Measurements from ENCODE around the gene SMOC1. TPM values are rescaled to one million over a fixed set of nuclear protein-coding genes. Genes with fewer than 3 reads are reported as not detected.

The SMOC1 gene
- total and polyA plus RNA-seq, 2 of the 8 experiments (the other 6 are each of a cell fraction or from before 2014, with no cell fraction given): 1.6 to 2.4 TPM

GRCh38 chr14:69993326-69993725 is 114.1 kb downstream of the SMOC1 start:
- Histone ChIP-seq H2BK15ac (ENCODE audit: low read length) (no peak overlapping the region), H3K27ac (ENCODE audit: low read depth, low read length) (no peak overlapping the region), H3K4me2 (ENCODE audit: insufficient read depth in 1 of 2, low read depth in 2 of 2, low read length in 2 of 2) (no peak overlapping the region), H3K56ac (replicated peaks; ENCODE audit: insufficient read length, low read depth, low read length) (no peak overlapping the region), H3K23ac (ENCODE audit: insufficient read length) (no peak overlapping the region), H4K8ac (ENCODE audit: extremely low read depth, insufficient read depth, low read length) (no peak overlapping the region), H4K5ac (ENCODE audit: insufficient read length, low read depth, low read length) (no peak overlapping the region), H3K79me2 (ENCODE audit: control insufficient read depth in 1 of 2, insufficient read depth in 2 of 2, low read length in 2 of 2) (no peaks in the 10 kb centered on the region), H2BK12ac (ENCODE audit: low read depth, low read length) (no peak overlapping the region), H3K4me3 (ENCODE audit: extremely low read depth in 1 of 4, insufficient read depth in 2 of 4, low read depth in 3 of 4, low read length in 4 of 4) (no peak overlapping the region), H2BK120ac (replicated peaks; ENCODE audit: low read depth, low read length) (no peak overlapping the region), H3K79me1 (ENCODE audit: low read depth, low read length) (no peaks in the 10 kb centered on the region), H3K9me3 (ENCODE audit: insufficient read depth in 2 of 2, low read depth in 1 of 2, low read length in 1 of 2) (no peaks in the 10 kb centered on the region), H4K20me1 (replicated peaks in 1 of 2; ENCODE audit: control insufficient read depth in 1 of 2, insufficient read depth in 2 of 2, low read length in 2 of 2) (no peaks in the 10 kb centered on the region), H3K18ac (ENCODE audit: extremely low read depth, low read length) (no peak overlapping the region), H3K9ac (replicated peaks in 1 of 4; ENCODE audit: extremely low read depth in 1 of 4, low read depth in 3 of 4, low read length in 3 of 4) (no peak overlapping the region), H2AK5ac (ENCODE audit: low read depth, low read length) (no peak overlapping the region), H3K4me1 (replicated peaks in 1 of 4; ENCODE audit: control insufficient read depth in 3 of 4, insufficient read depth in 4 of 4, low read length in 3 of 4) (no peaks in the 10 kb centered on the region), H3K27me3 (replicated peaks in 1 of 4; ENCODE audit: control insufficient read depth in 3 of 4, extremely low read depth in 1 of 4, insufficient read depth in 3 of 4, low read length in 3 of 4) (no peaks in the 10 kb centered on the region), H4K91ac (replicated peaks; ENCODE audit: insufficient read length, low read length) (no peak overlapping the region), H2BK5ac (ENCODE audit: low read depth, low read length) (no peak overlapping the region), H3K4ac (replicated peaks; ENCODE audit: insufficient read length, low read depth, low read length) (no peak overlapping the region), H3K36me3 (ENCODE audit: control insufficient read depth in 2 of 4, insufficient read depth in 4 of 4, low read length in 3 of 4) (no peaks in the 10 kb centered on the region), H3K14ac (ENCODE audit: insufficient read length) (no peak overlapping the region), H2BK20ac (ENCODE audit: low read length) (no peak overlapping the region), H2AFZ (ENCODE audit: low read length) (no peak overlapping the region), H3K23me2 (ENCODE audit: low read depth, low read length) (no peaks in the 10 kb centered on the region)
- TF ChIP-seq SAP30 (IDR thresholded peaks at IDR 0.05; ENCODE audit: insufficient read depth, insufficient replicate concordance, low read length) (no peak), BACH1 (IDR thresholded peaks at IDR 0.05; ENCODE audit: low read length) (no peak), YY1 (IDR thresholded peaks at IDR 0.05; ENCODE audit: low read depth, low read length) (no peak), KDM5A (IDR thresholded peaks at IDR 0.05; ENCODE audit: low read length) (no peak), SIX5 (IDR thresholded peaks at IDR 0.05; ENCODE audit: low read depth, low read length) (no peak), POU5F1 (IDR thresholded peaks at IDR 0.05; ENCODE audit: low read depth, low read length) (no peak), HDAC2 (IDR thresholded peaks at IDR 0.05; ENCODE audit: borderline replicate concordance in 1 of 2, low read depth in 2 of 2, low read length in 2 of 2) (no peak), GTF2F1 (IDR thresholded peaks at IDR 0.05; ENCODE audit: borderline replicate concordance, low read depth, low read length) (no peak), GABPA (IDR thresholded peaks at IDR 0.05; ENCODE audit: borderline replicate concordance, insufficient read depth, low read length) (no peak), SRF (IDR thresholded peaks at IDR 0.05; ENCODE audit: low read depth, low read length) (no peak), ASH2L (IDR thresholded peaks at IDR 0.05; ENCODE audit: low read length) (no peak), SP2 (IDR thresholded peaks at IDR 0.05; ENCODE audit: low read length) (no peak), NRF1 (IDR thresholded peaks at IDR 0.05; ENCODE audit: low read depth, low read length) (no peak), JUN (IDR thresholded peaks at IDR 0.05; ENCODE audit: low read depth, low read length) (no peak)
- ChIA-PET CTCF (ENCODE audit: partially characterized antibody) (interaction anchor here (0.9 to 8.4 kb wide), 3 partner anchors 20 to 113 kb away, joined by 3 to 37 read pairs (median 15); no protein-coding TSS in a partner anchor), POLR2A (ENCODE audit: partially characterized antibody) (no interaction called here)
- WGBS, 2 experiments (ENCODE audit: extremely low coverage in 1 of 2, insufficient coverage in 1 of 2, insufficient read length in 1 of 2, insufficient replicate concordance in 2 of 2, low coverage in 1 of 2, low lambda C conversion rate in 2 of 2, missing lambda C conversion rate in 1 of 2): 94% methylated on average over 2 of the region's 2 CpGs; no CpG with 5 or more reads in 1 of the 2 experiments
- FAIRE-seq (no peak), DNase-seq (ENCODE audit: low read depth in 1 of 2, low spot score in 2 of 2) (no peak)

Measured in H1 (cell line).